ENCODE data around the gene RAPGEF2.

DNA sequence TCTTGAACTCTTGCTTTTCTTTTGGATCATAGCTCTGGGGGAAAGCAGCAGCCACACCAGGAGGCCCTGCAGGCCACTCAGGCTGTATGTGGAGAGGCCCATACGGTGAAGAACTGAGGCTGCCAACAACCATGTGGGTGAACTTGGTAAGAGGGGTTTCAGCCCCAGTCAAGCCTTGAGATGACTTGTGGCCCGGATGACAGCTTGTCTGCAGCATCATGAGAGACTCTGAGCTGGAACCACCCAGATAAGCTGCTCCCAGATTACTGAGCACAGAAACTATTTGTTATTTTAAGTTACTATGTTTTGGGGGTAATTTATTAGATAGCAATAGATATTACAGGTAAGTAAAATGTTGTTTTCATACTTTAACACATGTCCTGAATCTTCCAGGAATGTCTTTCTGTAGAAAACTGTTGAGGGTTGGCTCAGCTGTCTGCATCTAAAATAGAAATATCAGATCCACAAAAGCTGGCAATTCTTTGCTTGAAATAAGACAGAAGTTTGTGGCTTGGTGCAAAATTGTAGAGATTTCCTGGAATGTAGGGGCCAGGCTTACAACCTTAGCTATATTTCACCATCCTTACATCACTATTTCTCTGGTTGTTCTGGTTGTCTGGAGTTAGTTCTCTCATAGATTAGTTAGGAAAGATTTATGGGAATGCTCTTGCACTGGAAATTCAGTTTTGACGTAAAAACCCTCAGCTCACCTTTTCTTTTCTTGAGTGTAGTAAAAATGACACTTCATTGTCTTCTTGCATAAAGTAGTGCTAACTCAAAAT, 272.1 kb downstream of the RAPGEF2 start:
- TF ChIP-seq, protein P1, sequence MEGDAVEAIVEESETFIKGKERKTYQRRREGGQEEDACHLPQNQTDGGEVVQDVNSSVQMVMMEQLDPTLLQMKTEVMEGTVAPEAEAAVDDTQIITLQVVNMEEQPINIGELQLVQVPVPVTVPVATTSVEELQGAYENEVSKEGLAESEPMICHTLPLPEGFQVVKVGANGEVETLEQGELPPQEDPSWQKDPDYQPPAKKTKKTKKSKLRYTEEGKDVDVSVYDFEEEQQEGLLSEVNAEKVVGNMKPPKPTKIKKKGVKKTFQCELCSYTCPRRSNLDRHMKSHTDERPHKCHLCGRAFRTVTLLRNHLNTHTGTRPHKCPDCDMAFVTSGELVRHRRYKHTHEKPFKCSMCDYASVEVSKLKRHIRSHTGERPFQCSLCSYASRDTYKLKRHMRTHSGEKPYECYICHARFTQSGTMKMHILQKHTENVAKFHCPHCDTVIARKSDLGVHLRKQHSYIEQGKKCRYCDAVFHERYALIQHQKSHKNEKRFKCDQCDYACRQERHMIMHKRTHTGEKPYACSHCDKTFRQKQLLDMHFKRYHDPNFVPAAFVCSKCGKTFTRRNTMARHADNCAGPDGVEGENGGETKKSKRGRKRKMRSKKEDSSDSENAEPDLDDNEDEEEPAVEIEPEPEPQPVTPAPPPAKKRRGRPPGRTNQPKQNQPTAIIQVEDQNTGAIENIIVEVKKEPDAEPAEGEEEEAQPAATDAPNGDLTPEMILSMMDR (IDR thresholded peaks at IDR 0.05), result no peak
- no peak for TF ChIP-seq POLR2A (IDR thresholded peaks at IDR 0.05)

Data from testis (tissue), 2 donors.